SK-N-SH treated with all-trans-retinoic acid at 6 μM for 48 hours (cell line): ENCODE data around the gene MSN.
"Not testable (repeated sequence)": the region's sequence is repeated elsewhere in the genome, so short reads cannot be mapped to it uniquely, and the experiment has no call there.

Experiments
- ATAC-seq: fragments of 200-7000 bp; cut with Tn5 transposase; 3 replicates; pipeline ENCODE4 v1.9.1; 2020; ENCODE audit warnings: mild to moderate bottlenecking, moderate library complexity
- BACH2 ChIP-seq: fragments of 250-450 bp; sonication (Bioruptor Pico); IDR thresholded peaks from 2 replicates; pipeline ENCODE4 v1.9.0; 2021; ENCODE audit warnings: mild to moderate bottlenecking, borderline replicate concordance
- CREB5 ChIP-seq: fragments of 250-450 bp; sonication (Bioruptor Pico); IDR thresholded peaks from 2 replicates; pipeline ENCODE4 v1.5.1; 2020; ENCODE audit warnings: low read depth, mild to moderate bottlenecking, moderate library complexity
- CSDC2 ChIP-seq: fragments of 250-450 bp; sonication (Bioruptor Pico); IDR thresholded peaks from 2 replicates; pipeline ENCODE4 v1.5.0; 2020; ENCODE audit warnings: mild to moderate bottlenecking, moderate library complexity
- ESRRG ChIP-seq: fragments of 250-450 bp; sonication (Bioruptor Pico); IDR thresholded peaks from 2 replicates; pipeline ENCODE4 v1.6.1; 2021; ENCODE audit warnings: mild to moderate bottlenecking
- GLIS3 ChIP-seq: fragments of 250-450 bp; sonication (Bioruptor Pico); IDR thresholded peaks from 2 replicates; pipeline ENCODE4 v1.5.0; 2020; ENCODE audit warnings: mild to moderate bottlenecking, moderate library complexity
- ISL1 ChIP-seq: fragments of 250-450 bp; sonication (Bioruptor Pico); IDR thresholded peaks from 2 replicates; pipeline ENCODE4 v2.1.2; 2022; ENCODE audit warnings: mild to moderate bottlenecking, moderate library complexity
- OSR1 ChIP-seq: fragments of 250-450 bp; sonication (Bioruptor Pico); IDR thresholded peaks from 2 replicates; pipeline ENCODE4 v1.8.0; 2022; ENCODE audit warnings: moderate library complexity, mild to moderate bottlenecking, inconsistent platforms
- PPARA ChIP-seq: fragments of 250-450 bp; sonication (Bioruptor Pico); IDR thresholded peaks from 2 replicates; pipeline ENCODE4 v1.5.0; 2020; ENCODE audit warnings: mild to moderate bottlenecking, borderline replicate concordance
- SNAI2 ChIP-seq: fragments of 250-450 bp; sonication (Bioruptor Pico); IDR thresholded peaks from 2 replicates; pipeline ENCODE4 v1.5.0; 2020; ENCODE audit warnings: mild to moderate bottlenecking, moderate library complexity
- TCF4 ChIP-seq: fragments of 250-450 bp; sonication (Bioruptor Pico); IDR thresholded peaks from 2 replicates; pipeline ENCODE4 v1.8.0; 2021; ENCODE audit warnings: mild to moderate bottlenecking, moderate library complexity, borderline replicate concordance
- TOX ChIP-seq: fragments of 250-450 bp; sonication (Bioruptor Pico); IDR thresholded peaks from 2 replicates; pipeline ENCODE4 v1.8.0; 2021; ENCODE audit warnings: mild to moderate bottlenecking, moderate library complexity, borderline replicate concordance
- ZC3H10 ChIP-seq: fragments of 250-450 bp; sonication (Bioruptor Pico); IDR thresholded peaks from 2 replicates; pipeline ENCODE4 v1.5.1; 2021; ENCODE audit warnings: mild to moderate bottlenecking, moderate library complexity
- ZFP3 ChIP-seq: fragments of 250-450 bp; sonication (Bioruptor Pico); IDR thresholded peaks from 2 replicates; pipeline ENCODE4 v1.5.0; 2020; ENCODE audit warnings: mild to moderate bottlenecking, moderate library complexity
- ZFP30 ChIP-seq: fragments of 450-650 bp; formaldehyde crosslinking; IDR thresholded peaks from 2 replicates; pipeline ENCODE4 v1.5.0; 2022; ENCODE audit warnings: mild to moderate bottlenecking, moderate library complexity
- ZNF565 ChIP-seq: fragments of 450-650 bp; formaldehyde crosslinking; conservative IDR thresholded peaks from 2 replicates; pipeline ENCODE4 v1.5.0; 2020; ENCODE audit warnings: low read depth, mild to moderate bottlenecking, moderate library complexity
- ZNF70 ChIP-seq: fragments of 450-650 bp; formaldehyde crosslinking; IDR thresholded peaks from 2 replicates; pipeline ENCODE4 v1.5.0; 2020; ENCODE audit warnings: mild to moderate bottlenecking, moderate library complexity
- ZNF8 ChIP-seq: fragments of 450-650 bp; formaldehyde crosslinking; IDR thresholded peaks from 2 replicates; pipeline ENCODE4 v1.5.0; 2020; ENCODE audit warnings: mild to moderate bottlenecking, moderate library complexity
- TF ChIP-seq, protein P1 (sequence below): fragments of 250-450 bp; sonication (Bioruptor Pico); IDR thresholded peaks from 2 replicates; pipeline ENCODE4 v1.8.0; 2020; ENCODE audit warnings: mild to moderate bottlenecking, moderate library complexity, borderline replicate concordance
- TF ChIP-seq, protein P2 (sequence below): fragments of 250-450 bp; sonication (Bioruptor Pico); IDR thresholded peaks from 2 replicates; pipeline ENCODE4 v1.5.1; 2021; ENCODE audit warnings: mild to moderate bottlenecking, moderate library complexity
- TF ChIP-seq, protein P3 (sequence below): fragments of 250-450 bp; sonication (Bioruptor Pico); IDR thresholded peaks from 2 replicates; pipeline ENCODE4 v1.5.0; 2020; ENCODE audit warnings: mild to moderate bottlenecking, moderate library complexity

Gene MSN

GRCh38 chrX:65635378-65635777 is 32.1 kb upstream of the MSN start:
- TF ChIP-seq ESRRG (CRISPR knock-in tag) (no peak), ZC3H10 (CRISPR knock-in tag) (no peak), CSDC2 (CRISPR knock-in tag) (no peak), OSR1 (CRISPR knock-in tag) (no peak), ISL1 (CRISPR knock-in tag) (no peak), ZFP3 (CRISPR knock-in tag) (no peak), PPARA (CRISPR knock-in tag) (no peak)
- TF ChIP-seq, protein P1, sequence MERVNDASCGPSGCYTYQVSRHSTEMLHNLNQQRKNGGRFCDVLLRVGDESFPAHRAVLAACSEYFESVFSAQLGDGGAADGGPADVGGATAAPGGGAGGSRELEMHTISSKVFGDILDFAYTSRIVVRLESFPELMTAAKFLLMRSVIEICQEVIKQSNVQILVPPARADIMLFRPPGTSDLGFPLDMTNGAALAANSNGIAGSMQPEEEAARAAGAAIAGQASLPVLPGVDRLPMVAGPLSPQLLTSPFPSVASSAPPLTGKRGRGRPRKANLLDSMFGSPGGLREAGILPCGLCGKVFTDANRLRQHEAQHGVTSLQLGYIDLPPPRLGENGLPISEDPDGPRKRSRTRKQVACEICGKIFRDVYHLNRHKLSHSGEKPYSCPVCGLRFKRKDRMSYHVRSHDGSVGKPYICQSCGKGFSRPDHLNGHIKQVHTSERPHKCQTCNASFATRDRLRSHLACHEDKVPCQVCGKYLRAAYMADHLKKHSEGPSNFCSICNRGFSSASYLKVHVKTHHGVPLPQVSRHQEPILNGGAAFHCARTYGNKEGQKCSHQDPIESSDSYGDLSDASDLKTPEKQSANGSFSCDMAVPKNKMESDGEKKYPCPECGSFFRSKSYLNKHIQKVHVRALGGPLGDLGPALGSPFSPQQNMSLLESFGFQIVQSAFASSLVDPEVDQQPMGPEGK = no peak
- TF ChIP-seq, protein P2, sequence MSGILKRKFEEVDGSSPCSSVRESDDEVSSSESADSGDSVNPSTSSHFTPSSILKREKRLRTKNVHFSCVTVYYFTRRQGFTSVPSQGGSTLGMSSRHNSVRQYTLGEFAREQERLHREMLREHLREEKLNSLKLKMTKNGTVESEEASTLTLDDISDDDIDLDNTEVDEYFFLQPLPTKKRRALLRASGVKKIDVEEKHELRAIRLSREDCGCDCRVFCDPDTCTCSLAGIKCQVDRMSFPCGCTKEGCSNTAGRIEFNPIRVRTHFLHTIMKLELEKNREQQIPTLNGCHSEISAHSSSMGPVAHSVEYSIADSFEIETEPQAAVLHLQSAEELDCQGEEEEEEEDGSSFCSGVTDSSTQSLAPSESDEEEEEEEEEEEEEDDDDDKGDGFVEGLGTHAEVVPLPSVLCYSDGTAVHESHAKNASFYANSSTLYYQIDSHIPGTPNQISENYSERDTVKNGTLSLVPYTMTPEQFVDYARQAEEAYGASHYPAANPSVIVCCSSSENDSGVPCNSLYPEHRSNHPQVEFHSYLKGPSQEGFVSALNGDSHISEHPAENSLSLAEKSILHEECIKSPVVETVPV (CRISPR knock-in tag) = no peak
- TF ChIP-seq, protein P3, sequence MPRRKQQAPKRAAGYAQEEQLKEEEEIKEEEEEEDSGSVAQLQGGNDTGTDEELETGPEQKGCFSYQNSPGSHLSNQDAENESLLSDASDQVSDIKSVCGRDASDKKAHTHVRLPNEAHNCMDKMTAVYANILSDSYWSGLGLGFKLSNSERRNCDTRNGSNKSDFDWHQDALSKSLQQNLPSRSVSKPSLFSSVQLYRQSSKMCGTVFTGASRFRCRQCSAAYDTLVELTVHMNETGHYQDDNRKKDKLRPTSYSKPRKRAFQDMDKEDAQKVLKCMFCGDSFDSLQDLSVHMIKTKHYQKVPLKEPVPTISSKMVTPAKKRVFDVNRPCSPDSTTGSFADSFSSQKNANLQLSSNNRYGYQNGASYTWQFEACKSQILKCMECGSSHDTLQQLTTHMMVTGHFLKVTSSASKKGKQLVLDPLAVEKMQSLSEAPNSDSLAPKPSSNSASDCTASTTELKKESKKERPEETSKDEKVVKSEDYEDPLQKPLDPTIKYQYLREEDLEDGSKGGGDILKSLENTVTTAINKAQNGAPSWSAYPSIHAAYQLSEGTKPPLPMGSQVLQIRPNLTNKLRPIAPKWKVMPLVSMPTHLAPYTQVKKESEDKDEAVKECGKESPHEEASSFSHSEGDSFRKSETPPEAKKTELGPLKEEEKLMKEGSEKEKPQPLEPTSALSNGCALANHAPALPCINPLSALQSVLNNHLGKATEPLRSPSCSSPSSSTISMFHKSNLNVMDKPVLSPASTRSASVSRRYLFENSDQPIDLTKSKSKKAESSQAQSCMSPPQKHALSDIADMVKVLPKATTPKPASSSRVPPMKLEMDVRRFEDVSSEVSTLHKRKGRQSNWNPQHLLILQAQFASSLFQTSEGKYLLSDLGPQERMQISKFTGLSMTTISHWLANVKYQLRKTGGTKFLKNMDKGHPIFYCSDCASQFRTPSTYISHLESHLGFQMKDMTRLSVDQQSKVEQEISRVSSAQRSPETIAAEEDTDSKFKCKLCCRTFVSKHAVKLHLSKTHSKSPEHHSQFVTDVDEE (CRISPR knock-in tag) = no peak
- TF ChIP-seq, all 23 proteins: peak for 0
- ATAC-seq = peak; percentile 69

DNA sequence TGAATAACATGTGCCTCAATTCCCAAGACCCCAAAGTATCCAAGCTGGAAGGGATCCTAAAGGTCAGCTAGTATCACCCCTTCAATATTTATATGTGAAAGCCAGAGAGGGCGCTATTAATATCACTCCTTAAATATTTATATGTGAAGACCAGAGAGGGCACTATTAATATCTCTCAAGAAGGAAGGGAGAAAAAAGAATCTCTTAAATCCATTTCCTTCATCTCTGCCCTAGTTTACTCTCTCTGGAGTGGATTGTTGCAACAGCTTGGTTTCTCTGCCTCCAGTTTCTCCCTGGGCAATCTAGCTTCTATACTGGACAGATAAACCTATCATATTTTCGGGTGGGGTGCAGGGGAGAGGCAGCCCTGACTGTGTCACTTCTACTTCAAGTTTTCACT is 31.6 kb upstream of the MSN start:
- ATAC-seq = peak; percentile 33; the same call in 2 of the 3 replicates
- TF ChIP-seq TOX (CRISPR knock-in tag) (no peak), CREB5 (CRISPR knock-in tag) (no peak), ZFP30 (CRISPR knock-in tag) (no peak), ESRRG (CRISPR knock-in tag) (no peak), CSDC2 (CRISPR knock-in tag) (no peak), ZC3H10 (CRISPR knock-in tag) (no peak), BACH2 (CRISPR knock-in tag) (no peak), GLIS3 (no peak), ZNF8 (no peak), SNAI2 (CRISPR knock-in tag) (no peak), ZFP3 (CRISPR knock-in tag) (no peak), TCF4 (CRISPR knock-in tag) (no peak), ISL1 (CRISPR knock-in tag) (no peak), ZNF565 (CRISPR knock-in tag) (no peak), OSR1 (CRISPR knock-in tag) (no peak), ZNF70 (CRISPR knock-in tag) (no peak)
- TF ChIP-seq, protein P3 (CRISPR knock-in tag) = no peak
- TF ChIP-seq, protein P1 = no peak
- TF ChIP-seq, all 23 proteins: peak for 0

GRCh38 chrX:65636261-65636660 is 31.2 kb upstream of the MSN start:
- not testable (repeated sequence) for ATAC-seq
